Measurements from ENCODE around the gene AARS1. TPM values are rescaled to one million over a fixed set of nuclear protein-coding genes. Genes with fewer than 3 reads are reported as not detected.
"Not testable (repeated sequence)": the region's sequence is repeated elsewhere in the genome, so short reads cannot be mapped to it uniquely, and the experiment has no call there.

AARS1 gene
- total RNA-seq, 4 donors from 2014 or later = 30.3 to 102 (median 59.1) TPM

DNA sequence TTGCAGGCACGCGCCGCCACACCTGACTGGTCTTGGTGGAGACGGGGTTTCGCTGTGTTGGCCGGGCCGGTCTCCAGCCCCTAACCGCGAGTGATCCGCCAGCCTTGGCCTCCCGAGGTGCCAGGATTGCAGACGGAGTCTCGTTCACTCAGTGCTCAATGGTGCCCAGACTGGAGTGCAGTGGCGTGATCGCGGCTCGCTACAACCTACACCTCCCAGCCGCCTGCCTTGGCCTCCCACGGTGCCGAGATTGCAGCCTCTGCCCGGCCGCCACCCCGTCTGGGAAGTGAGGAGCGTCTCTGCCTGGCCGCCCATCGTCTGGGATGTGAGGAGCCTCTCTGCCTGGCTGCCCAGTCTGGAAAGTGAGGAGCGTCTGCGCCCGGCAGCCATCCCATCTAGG is 85.3 kb downstream of the AARS1 start:
- H3K9me3 ChIP-seq, H3K27me3 ChIP-seq, H3K4me1 ChIP-seq, H3K4me3 ChIP-seq, DNase-seq, H3K36me3 ChIP-seq, H3K27ac ChIP-seq: not testable (repeated sequence)

- not testable (repeated sequence) for H3K4me3 ChIP-seq, H3K4me1 ChIP-seq, DNase-seq, H3K9me3 ChIP-seq, H3K27ac ChIP-seq, H3K27me3 ChIP-seq, H3K36me3 ChIP-seq
Observed at GRCh38 chr16:70203508-70203907, 85.8 kb downstream of the AARS1 start.

Small RNA genes lying within 50 kb of the gene (small RNA-seq; reads per million reads assigned to genes)
- gene AC009060.2 (0 reads per million in 2 donors), gene RN7SL279P (0 reads per million in 2 donors)

Other genes starting within 250 kb of the AARS1 start
- gene PDPR, start 175.2 kb downstream of the AARS1 start, total RNA-seq = 10 to 100 TPM; 30.5 to 55.8 (median 35.9) TPM
- gene CLEC18C, start 115.7 kb downstream of the AARS1 start, total RNA-seq = 1 to 10 TPM in 3 of 4 donors, not detected in 1; 1.0 to 1.9 (median 1.2) TPM
- 10 to 100 TPM; 15.7 to 33.4 (median 20.9) TPM for gene EXOSC6, start 37.6 kb downstream of the AARS1 start, total RNA-seq
- 10 to 100 TPM; 26.2 to 53.4 (median 42.1) TPM for gene DDX19B, start 9.7 kb upstream of the AARS1 start, total RNA-seq
- gene DDX19A, start 57.4 kb upstream of the AARS1 start, total RNA-seq = 10 to 100 TPM; 24.2 to 54.5 (median 30.6) TPM
- 10 to 100 TPM; 13.0 to 27.5 (median 19.6) TPM for gene ST3GAL2, start 149.6 kb upstream of the AARS1 start, total RNA-seq
- 100 to 1,000 TPM in 1 of 4 donors, 10 to 100 TPM in 3; 32.2 to 127 (median 52.9) TPM for gene FCSK, start 165.1 kb upstream of the AARS1 start, total RNA-seq
- 10 to 100 TPM; 71.3 to 99.0 (median 75.8) TPM for gene COG4, start 234.0 kb upstream of the AARS1 start, total RNA-seq
- gene SF3B3, start 234.3 kb upstream of the AARS1 start, total RNA-seq = 100 to 1,000 TPM in 1 of 4 donors, 10 to 100 TPM in 3; 48.5 to 119 (median 94.9) TPM

Measured in Peyer's patch (tissue), 4 donors.